GM21367 (cell line): ENCODE results near the gene HSPB9.
"Not testable (repeated sequence)": the region's sequence is repeated elsewhere in the genome, so short reads cannot be mapped to it uniquely, and the experiment has no call there.

Experiments used
- ATAC-seq: cut with Tn5 transposase; IDR thresholded peaks from one replicate; pipeline ENCODE4 v1.9.1; 2021; ENCODE audit not compliant: unreplicated experiment

The HSPB9 gene

DNA sequence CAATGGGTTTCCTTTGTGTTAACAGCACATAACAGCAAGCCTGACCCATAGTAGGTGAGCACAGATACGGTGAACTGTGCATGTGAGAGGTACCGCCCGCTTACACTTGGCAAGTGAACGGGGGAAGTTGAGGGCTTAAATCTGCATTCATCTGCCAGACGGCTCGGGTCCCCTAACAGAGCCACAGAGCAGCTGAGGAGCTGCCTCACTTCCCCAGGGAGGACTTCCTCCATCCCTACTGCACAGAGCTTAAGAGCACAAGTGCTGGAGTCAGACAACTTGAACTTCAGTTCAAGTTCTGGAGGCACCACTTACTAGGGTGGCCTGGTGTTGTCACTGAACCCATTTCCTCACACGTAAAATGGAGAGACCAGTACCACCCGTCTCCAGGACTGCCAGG lies 18.8 kb downstream of the HSPB9 start:
- ATAC-seq: no peak

DNA sequence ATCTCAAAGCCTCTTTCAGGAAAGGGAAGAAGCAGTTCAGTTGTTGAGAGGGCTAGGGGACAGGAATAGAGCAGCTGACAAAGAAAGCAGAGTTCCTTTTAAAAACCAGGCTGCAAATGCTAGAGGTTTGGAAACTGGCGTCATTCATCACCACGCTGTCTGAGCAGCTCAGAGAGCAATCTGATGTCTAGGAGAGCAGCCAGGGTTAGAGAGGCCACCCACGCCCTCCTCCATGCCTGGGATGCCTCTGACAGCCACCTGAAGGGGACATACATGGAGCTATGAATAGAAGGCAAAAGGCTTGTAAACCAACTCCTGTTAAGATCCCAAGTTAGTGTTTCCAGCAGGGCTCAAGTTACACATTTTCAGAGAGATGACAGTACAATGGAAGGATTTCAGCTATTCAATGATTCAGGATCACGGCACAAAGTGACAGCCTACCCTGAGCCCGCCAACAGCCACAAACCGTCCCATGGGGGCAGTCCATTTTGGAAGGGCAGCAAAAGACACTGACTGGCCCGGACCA lies 19.8 kb downstream of the HSPB9 start:
- ATAC-seq: no peak

DNA sequence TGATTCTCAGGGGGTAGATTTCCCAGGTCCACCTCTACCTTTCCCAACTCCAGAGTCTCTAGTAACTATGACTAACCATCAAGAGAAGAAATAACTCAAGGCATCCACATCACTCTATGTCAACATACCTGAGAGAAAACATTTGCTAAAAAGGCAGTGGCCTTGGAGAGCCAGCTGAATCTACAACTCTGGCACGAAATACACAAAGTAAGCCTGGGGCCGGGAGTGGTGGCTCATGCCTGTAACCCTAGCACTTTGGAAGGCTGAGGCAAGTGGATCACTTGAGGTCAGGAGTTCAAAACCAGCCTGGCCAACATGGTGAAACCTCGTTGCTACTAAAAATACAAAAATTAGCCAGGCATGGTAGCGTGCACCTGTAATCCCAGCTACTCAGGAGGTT lies 20.5 kb downstream of the HSPB9 start:
- ATAC-seq: not testable (repeated sequence)

DNA sequence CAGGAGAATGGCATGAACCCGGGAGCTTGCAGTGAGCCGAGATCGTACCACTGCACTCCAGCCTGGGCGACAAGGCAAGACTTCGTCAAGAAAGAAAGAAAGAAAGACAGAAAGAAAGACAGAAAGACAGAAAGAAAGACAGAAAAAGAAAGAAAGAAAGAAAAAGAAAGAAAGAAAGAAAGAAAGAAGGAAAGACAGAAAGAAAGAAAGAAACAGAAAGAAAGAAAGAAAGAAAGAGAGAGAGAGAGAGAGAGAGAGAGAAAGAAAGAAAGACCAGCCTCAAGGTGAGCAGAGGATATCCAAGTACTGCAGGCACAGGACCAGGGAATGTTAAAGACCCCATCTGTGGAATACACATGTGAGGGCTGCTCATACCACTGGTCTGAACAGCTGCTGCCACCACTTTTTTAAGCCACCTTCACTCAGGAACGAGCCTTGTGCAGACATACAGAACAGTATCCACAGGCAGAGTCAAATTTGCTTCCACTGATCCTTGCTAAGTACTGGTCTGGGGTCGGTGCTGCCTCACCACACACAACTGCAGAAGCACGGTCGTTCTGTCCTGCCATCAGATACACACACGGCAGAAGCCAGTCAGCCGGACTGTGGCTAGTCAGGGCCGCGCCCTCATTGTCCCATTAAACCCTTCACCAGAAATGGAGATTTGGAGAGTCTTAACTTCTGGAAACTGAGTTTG lies 24.5 kb downstream of the HSPB9 start:
- no peak for ATAC-seq

DNA sequence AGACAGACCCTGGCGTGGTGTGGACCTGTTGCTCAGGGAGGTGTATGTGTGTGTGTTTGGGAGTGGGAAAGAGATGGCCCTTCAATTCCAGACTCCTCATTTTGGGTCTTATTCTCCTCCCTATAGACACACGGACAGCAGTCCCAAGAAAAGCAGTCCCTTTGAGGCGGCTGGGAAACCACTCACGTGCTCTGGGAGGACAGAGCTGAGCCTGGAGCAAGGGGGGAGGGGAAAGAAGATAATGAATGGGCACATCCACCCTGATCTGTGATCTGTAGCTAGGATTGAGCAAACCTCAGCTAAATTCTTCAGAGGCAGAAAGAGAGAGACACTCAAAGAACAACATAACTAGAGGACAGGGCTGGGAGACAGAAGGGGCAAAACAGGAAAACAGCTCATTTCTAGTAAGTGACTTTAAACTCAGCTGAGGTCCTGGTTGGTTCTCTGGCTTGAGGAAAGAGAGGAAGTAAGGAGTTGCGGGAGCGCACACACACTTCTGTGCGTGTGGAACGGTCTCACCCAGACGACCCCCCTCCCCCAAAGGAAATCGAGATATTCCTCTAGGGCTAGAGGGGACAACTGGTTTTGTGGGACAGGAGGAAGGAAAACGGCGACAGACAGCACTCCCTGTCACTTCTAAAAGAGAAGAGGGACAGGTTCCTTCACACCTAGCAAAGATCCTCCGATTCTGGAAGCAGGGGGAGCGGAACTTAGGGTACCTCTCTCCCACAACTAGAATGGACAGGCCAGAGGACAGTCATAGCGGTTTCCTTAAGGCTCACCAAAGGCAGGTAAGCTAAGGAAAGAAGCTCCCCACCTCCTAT lies 31.5 kb downstream of the HSPB9 start:
- no peak for ATAC-seq

DNA sequence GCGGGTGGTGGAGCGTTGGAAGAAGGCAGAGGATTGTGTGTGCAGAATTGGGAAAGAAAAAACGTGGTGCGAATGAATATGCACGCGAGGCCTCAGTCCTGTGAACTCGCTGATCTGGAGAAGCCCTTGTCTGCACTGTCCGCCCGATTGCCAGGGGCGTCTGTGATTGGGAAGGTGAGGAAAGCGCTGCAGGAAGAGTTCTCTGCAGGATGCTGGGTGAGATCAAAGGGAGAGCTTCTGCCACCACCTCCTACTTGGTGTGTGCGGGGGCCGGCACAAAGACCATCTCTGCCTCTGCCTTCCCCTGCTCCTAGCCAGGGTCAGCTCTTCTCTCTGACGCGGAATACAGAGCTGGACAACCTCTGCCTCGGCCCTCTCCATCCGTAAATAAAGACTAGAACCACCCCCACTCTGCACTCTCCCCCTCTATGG lies 33.0 kb downstream of the HSPB9 start:
- ATAC-seq: no peak

DNA sequence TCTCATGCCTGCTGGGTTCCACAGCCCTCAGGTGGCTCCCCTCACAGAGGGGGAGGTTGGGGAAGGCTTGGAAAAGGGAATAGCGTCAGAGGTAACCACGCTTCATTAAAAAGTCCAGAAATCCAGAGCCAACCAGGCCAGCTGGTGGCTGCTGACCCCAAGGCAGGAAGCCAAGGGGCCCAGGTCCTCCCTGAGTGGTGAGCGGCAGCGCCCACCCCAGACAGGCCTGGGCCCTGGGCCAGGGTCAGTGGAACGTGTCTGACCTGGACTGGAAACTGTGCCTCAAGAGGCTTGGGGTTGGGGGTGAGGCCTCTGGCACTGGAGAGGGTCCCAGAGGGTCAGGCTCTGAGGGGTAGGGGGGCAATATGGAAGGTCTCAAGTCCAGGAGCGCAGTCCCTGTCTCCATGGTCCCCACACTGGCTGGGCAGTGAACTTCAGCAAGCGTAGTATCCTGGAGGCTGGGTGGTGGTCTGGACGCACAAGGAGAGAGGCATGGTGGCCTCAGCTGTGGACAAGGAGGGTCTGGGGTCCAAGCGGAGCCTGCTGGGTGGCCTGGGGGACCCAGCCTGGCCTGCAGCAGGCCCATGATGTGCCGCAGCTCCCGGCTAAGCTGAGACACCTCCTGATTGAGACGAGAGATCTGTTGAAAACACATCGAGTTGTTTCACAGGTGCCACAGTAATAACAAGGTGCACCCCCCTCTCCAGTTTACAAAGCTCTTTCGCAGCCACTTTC lies 37.4 kb downstream of the HSPB9 start:
- no peak for ATAC-seq

DNA sequence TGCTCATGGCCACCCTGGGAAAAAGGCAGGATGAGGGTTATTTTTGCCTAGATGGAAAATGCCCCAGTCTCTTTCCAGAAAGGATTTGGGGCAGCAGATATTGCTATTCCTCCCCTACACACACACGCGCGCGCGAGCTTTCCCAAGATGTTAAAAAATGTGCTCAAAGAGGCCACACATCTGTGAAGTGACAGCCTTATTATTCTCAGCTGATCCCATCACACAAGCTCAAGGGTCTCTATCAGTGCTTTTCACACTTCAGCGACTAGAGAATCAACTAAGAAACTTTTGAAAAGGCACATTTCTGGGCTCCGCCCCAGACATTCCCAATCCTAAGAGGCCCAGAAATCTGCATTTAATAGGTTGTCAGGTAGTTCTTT lies 37.9 kb downstream of the HSPB9 start:
- no peak for ATAC-seq

DNA sequence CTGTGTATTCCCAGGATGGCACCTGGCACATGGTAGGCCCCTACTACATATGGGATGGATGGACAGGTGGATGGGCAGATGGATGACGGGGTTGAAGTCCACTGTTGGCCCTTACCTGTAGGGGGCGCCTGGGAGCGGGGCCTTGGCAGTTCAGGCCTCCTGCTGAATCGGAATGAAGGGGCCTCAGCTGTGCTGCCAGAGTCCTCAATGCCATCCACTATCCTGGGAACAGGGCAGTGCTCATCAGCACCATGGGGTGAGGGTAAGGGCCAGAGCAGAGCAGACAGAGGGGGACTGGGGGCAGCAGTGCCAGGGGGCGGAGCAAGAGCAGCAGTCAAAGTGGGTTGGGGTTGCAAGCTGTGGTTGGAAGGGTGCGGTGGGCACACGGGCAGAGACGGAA lies 40.5 kb downstream of the HSPB9 start:
- no peak for ATAC-seq

DNA sequence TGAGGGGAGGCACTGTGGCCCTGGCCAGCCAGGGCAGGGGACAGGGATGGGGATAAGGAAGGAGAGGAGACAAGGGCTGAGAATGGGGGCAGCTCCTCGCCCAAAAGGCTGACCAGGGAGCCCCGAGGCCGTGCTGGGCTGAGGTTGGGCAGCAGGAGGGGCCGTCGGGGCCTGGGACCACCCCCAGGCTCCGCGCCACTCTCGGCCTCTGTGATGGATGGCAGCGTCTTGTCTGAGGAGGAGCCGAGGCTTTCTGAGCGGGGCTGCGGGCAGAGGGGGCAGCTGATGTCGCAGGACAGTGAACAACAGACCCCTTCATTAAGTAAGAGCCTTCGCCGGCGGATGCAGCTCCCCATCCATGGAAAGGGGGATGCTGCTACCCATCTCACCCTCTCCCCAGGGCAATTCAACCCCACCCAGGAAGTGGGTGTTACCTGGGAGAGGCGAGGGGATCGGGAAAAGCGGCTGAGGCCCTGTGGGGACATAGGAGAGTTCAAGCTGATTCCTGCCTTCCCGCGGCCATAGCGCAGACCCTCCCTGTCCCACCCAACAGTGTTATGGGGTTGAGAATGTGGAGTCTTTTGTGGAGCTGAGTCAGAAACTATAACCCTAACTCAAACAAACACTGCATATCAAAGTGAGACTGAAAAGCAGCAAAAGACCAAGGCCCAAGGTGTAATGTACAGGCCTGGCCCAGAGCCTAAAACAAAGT lies 41.2 kb downstream of the HSPB9 start:
- ATAC-seq: no peak

DNA sequence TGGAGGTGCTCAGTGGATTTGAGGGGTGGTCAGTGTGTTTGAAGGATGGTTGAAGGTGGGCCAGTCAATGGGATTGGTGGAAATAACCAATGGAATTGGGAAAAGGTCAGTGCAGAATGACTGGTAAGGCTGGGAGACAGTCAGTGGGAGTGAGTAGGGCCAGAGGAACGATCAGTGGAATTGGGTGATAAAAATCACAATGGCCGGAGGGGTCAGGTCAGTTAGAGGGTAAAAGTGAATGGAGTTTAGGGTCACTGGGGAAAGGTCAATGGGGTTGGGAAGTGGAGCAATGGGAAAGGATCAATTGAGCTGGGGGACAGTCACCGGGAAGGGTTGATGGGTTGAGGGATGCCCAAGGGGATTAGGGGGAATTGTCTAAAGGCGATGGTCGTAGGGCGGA lies 43.1 kb downstream of the HSPB9 start:
- no peak for ATAC-seq

DNA sequence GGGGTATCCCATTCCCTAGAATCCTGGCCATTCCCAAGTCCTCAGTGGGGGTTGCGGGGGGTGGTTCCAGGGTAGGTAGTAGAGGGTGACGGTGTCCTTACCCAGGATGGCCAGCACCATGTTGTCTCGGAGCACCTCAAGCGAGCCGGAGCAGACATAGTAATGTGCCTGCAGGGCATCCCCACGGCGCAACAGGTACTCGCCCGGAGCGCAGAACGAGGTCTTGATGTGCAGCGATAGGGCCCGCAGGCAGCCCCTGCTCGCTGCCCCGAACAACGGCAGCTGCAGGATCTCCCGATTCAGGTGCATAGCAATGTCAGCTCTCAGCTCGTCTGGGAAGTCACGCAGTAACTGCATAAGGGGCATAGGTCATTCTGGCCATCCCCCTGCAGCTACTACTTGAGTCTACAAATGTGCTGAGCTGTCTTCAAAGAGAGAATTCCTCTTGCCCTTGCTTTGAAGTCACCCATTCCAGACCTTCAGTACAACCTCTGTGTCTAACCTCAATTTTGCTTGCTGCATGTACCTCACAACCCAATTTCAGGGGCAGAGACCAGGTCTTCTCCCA lies 43.7 kb downstream of the HSPB9 start:
- ATAC-seq: no peak

DNA sequence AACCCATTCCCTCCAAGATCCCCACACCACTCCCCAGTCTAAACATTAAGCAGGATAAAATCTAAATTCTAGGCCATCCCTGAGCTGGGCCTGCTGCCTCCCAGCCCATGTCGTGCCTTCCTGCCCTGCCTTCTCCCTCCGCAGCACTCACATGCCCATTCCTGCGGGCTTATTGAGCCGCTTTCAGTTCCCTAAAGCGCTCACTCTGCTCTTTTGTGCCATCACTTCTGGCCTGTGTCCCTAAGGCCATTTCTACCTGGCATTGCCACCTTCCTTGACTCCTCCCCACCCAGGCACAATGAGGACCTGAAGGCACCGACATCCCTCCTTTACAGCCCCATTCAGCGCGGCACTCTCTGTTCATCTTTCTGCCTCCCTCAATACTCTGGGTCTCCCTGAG lies 45.2 kb downstream of the HSPB9 start:
- ATAC-seq: no peak

DNA sequence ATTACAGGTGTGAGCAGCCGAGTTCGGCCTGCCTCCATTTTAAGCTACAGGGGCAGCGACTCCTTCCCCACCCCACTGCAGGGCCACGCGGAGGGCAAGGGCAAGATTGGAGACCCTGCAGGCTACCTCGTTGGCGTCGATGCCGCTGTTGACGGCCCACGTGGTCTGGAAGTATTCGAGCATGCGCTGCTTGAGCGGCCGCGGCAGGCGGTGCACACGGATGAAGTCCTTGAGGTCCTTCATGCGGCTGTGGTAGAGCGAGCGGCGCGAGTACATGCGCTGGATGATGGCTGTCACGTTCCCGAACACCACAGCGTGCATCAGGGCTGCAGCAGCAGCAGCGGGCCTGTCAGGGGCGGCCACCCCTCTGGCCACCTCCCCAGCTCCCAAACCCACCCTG lies 46.7 kb downstream of the HSPB9 start:
- no peak for ATAC-seq

DNA sequence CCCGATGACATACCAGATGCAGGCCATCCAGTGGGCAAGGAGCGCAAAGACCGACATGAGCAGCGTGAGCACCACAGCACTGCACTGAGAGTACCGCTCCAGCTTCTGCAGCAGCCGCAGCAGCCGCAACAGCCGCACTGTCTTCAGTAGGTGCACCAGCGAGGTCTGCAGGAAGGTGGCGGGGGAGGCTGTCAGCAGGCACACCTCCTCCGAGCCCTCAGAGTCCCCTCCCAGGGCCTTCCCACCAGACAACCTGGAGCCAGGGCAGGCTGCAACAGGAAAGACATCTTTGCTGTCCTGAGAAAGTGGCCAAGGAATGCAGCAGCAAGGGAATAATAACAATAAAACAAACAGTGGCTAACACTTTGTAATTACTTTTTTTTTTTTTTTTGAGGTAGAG lies 49.2 kb downstream of the HSPB9 start:
- ATAC-seq: no peak
